IPS-NIHi7 (cell line): Measurements from ENCODE around the gene TARBP1.
"Not testable (repeated sequence)": the region's sequence is repeated elsewhere in the genome, so short reads cannot be mapped to it uniquely, and the experiment has no call there.

Experiments
- DNase-seq: peaks from one replicate; pipeline ENCODE4 v3.0.0; 2012; ENCODE audit warnings: mixed read lengths; ENCODE audit errors: extremely low spot score

Gene TARBP1

GRCh38 chr1:234393190-234393589, 85.8 kb downstream of the TARBP1 start:
- no peak for DNase-seq

GRCh38 chr1:234388094-234388493, 90.9 kb downstream of the TARBP1 start:
- no peak for DNase-seq

- DNase-seq = no peak
These were observed 92.9 kb downstream of the TARBP1 start for GRCh38 chr1:234386122-234386521.

- no peak for DNase-seq
These were observed 97.1 kb downstream of the TARBP1 start for GRCh38 chr1:234381699-234382555.

GRCh38 chr1:234379591-234380109, 99.3 kb downstream of the TARBP1 start:
- DNase-seq = not testable (repeated sequence)

- no peak for DNase-seq
These were observed 103.3 kb downstream of the TARBP1 start for GRCh38 chr1:234375672-234376071.

- no peak for DNase-seq
These were observed 105.1 kb downstream of the TARBP1 start for GRCh38 chr1:234373959-234374254.

- peak; percentile 86 for DNase-seq
These were observed 105.7 kb downstream of the TARBP1 start, which contains the start of gene COA6 for GRCh38 chr1:234373064-234373958. Gene COA6, plus strand, starts transcription at chr1:234373456. Its CDS starts 11 bp downstream, at chr1:234373467.

- DNase-seq = no peak
These were observed 106.8 kb downstream of the TARBP1 start for GRCh38 chr1:234372011-234372757.

- no peak for DNase-seq
These were observed 107.6 kb downstream of the TARBP1 start for GRCh38 chr1:234371414-234371813.

- no peak for DNase-seq
These were observed 109.2 kb downstream of the TARBP1 start for GRCh38 chr1:234369784-234370183.

- no peak for DNase-seq
These were observed 109.9 kb downstream of the TARBP1 start for GRCh38 chr1:234369033-234369430.

GRCh38 chr1:234368320-234369032, 110.5 kb downstream of the TARBP1 start:
- no peak for DNase-seq

GRCh38 chr1:234362558-234362957, 116.4 kb downstream of the TARBP1 start:
- no peak for DNase-seq

GRCh38 chr1:234361102-234361603, 117.8 kb downstream of the TARBP1 start:
- no peak for DNase-seq

- DNase-seq = no peak
These were observed 121.1 kb downstream of the TARBP1 start for GRCh38 chr1:234357831-234358230.

- DNase-seq = not testable (repeated sequence)
These were observed 122.2 kb downstream of the TARBP1 start for GRCh38 chr1:234356615-234357269.

GRCh38 chr1:234355782-234356510, 123.0 kb downstream of the TARBP1 start:
- no peak for DNase-seq

- DNase-seq = no peak
These were observed 130.0 kb downstream of the TARBP1 start for GRCh38 chr1:234348964-234349363.

GRCh38 chr1:234345237-234345636, 133.7 kb downstream of the TARBP1 start:
- no peak for DNase-seq
